GM10248 (cell line): Measurements from ENCODE around the gene GRIA3.
"Not testable (repeated sequence)": the region's sequence is repeated elsewhere in the genome, so short reads cannot be mapped to it uniquely, and the experiment has no call there.

Source experiments
- CTCF ChIA-PET: fragments of 300-600 bp; sonication (Branson Sonifier 250); formaldehyde crosslinking; extraction: SDS; loops from one replicate; lab custom pipeline; 2021; ENCODE audit warnings: antibody characterized with exemption; lab: Yijun Ruan, JAX
- POLR2A ChIA-PET: fragments of 350-650 bp; sonication (Branson Sonifier 250); formaldehyde crosslinking; extraction: SDS; loops from one replicate; lab custom pipeline; 2020; ENCODE audit warnings: antibody characterized with exemption; lab: Yijun Ruan, JAX
- DNase-seq: peaks from one replicate; pipeline ENCODE4 v3.0.0; 2012; ENCODE audit errors: extremely low spot score
- TF ChIP-seq, protein P1 (sequence below): IDR thresholded peaks from 2 replicates; pipeline ENCODE4 v1.5.1; 2012; ENCODE audit warnings: mild to moderate bottlenecking, low read depth; ENCODE audit errors: extremely low read depth, missing control alignments, control extremely low read depth

The GRIA3 gene

DNA sequence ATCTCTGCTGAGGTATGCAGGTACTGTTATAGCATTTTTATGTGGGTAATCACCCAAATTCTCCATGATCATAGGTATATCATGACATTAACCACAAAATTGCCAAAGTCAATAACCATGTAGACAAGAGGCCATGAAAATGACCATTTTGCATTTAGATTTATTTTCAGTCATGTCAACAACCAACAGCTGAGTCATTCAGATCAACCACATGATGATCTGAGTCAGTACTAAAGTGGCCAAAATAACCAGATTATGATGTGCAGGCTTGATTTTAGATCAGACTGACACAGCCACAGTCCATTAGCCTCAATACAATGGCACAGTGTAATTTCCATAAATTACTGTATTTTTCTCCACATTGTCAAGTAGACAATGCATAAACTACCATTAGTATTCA is 240.5 kb downstream of the GRIA3 start:
- CTCF ChIA-PET, result interaction anchor here (0.6 to 3.6 kb wide), 6 partner anchors 14 to 408 kb away, joined by 3 to 25 read pairs (median 3); no protein-coding TSS in a partner anchor
- DNase-seq, result no peak
- POLR2A ChIA-PET, result no interaction called here
- TF ChIP-seq, protein P1, sequence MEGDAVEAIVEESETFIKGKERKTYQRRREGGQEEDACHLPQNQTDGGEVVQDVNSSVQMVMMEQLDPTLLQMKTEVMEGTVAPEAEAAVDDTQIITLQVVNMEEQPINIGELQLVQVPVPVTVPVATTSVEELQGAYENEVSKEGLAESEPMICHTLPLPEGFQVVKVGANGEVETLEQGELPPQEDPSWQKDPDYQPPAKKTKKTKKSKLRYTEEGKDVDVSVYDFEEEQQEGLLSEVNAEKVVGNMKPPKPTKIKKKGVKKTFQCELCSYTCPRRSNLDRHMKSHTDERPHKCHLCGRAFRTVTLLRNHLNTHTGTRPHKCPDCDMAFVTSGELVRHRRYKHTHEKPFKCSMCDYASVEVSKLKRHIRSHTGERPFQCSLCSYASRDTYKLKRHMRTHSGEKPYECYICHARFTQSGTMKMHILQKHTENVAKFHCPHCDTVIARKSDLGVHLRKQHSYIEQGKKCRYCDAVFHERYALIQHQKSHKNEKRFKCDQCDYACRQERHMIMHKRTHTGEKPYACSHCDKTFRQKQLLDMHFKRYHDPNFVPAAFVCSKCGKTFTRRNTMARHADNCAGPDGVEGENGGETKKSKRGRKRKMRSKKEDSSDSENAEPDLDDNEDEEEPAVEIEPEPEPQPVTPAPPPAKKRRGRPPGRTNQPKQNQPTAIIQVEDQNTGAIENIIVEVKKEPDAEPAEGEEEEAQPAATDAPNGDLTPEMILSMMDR, result no peak

DNA sequence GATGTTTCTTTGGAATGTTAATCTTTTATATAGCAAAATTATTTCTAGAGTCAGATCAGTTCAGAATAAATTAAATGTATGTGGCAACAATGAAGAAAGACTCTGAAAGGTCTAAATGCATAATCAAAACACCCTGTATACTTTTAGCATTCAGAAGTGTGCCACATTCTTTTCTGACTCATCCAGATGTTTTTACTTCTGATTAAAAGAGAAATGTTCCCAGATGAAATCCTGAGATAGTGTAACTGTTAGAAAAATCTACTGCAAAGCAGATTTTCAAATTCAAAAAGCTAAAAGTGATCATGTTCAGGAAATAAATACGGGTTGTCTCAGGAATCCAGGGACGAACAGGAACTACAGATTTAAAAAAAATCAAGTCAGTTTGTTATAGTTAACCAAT is 241.4 kb downstream of the GRIA3 start:
- ChIA-PET CTCF (interaction anchor here (1.5 kb wide), 1 partner anchor 19 kb away, joined by 3 read pairs; no protein-coding TSS in a partner anchor), POLR2A (no interaction called here)
- DNase-seq, result no peak
- TF ChIP-seq, protein P1, result no peak

DNA sequence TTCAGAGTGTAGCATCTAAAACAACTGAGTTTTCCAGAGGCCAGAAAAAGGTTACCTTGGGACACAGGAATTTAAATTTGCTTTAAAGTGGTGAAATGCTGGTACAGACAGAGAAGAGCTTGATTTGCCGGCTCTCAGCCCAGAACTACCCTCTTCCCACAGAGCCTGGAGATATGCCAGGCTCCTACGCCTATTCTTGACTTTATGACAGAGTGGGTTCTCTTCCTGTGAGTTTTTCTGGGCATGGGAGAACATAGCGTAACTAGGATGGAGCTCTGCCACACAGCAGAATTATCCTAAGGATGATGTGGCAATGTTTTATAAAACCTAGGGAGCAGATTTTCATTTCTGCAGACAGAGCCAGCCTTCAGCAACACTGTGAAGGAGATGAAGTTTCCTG is 241.8 kb downstream of the GRIA3 start:
- CTCF ChIA-PET, result interaction anchor here (1.5 kb wide), 1 partner anchor 20 kb away, joined by 3 read pairs; no protein-coding TSS in a partner anchor
- POLR2A ChIA-PET, result no interaction called here
- TF ChIP-seq, protein P1, result no peak
- no peak for DNase-seq

DNA sequence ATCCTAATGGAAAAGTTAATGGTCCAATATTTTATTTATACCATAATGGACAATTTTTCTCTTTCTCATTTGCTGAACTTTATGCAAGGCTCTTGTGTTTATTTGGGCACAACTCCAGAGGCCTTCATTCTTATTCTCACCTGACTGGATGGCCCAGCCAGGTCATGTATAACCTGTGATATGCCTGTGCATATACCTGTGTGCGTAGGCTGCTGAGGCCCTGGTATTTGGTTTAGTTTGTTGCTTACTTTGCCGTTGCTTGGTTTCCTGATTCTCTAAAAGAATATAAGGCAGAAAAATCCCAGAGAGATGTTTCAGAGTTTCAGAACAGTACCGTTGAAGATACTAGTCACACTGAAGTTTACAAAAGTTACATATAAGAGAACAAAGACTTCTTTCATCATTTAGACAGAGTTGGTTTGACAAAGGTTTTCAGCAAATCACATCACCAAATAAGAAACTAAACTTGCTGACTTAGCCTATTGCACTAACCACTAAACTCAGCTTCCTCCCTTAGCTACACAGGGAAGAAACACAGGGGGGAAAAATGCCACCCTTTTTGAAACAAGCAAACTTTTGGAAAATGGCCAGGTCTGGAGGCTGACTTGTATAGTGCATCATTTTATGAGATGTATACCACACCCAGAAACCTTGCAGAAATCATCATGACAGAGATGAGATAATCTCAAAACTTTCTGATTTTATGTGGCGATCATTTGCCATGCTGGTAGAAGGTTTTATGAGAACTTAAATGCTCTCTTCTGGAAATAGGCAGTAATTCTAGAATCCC is 248.5 kb downstream of the GRIA3 start:
- POLR2A ChIA-PET, result no interaction called here
- TF ChIP-seq, protein P1, result no peak
- CTCF ChIA-PET, result no interaction called here
- DNase-seq, result no peak

DNA sequence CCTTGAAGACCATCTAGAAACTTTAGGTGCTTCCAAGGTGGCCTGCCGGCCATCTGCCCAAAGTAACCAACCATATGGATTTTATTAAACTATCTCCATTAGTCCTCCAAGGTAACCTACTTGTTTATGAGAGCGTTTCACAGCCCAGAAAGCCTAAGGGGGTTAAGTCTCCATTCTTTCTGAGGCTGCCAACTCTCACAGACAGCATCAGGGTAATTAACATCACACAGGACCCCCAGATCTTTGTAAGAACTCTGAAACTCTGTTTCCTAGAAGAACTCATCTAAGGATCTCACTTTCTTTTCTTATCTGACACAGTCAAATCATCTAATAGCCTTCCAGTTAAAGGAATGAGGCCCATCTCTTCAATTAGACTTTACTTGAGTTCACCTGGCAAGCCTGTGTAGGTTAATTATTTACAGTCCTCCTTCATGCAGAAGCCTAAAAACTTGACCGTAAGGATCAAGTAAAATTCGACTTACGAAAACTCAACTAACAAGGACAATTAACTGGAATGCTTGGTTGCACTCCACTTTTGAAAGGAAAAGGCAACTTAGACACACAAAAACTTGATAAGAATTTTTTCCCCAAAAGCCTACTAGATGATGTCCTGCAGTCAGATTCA is 252.5 kb downstream of the GRIA3 start:
- ChIA-PET CTCF (interaction anchor here (0.9 to 1.9 kb wide), 4 partner anchors 8 to 13 kb away, joined by 4 to 5 read pairs (median 4); no protein-coding TSS in a partner anchor), POLR2A (no interaction called here)
- DNase-seq, result no peak
- TF ChIP-seq, protein P1, result no peak

DNA sequence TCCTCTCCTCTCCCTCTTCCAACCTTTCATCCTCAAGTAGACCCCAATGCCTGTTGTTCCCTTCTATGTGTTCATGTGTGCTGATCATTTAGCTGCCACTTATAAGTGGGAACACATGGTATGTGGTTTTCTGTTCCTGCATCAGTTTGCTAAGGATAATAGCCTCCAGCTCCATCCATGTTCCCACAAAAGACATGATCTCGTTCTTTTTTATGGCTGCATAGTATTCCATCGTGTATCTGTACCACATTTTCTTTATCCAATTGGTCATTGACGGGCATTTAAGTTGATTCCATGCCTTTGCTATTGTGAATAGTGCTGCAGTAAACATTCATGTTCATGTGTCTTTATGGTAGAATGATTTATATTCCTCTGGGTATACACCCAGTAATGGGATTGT is 255.8 kb downstream of the GRIA3 start:
- CTCF ChIA-PET, DNase-seq, POLR2A ChIA-PET: not testable (repeated sequence)

DNA sequence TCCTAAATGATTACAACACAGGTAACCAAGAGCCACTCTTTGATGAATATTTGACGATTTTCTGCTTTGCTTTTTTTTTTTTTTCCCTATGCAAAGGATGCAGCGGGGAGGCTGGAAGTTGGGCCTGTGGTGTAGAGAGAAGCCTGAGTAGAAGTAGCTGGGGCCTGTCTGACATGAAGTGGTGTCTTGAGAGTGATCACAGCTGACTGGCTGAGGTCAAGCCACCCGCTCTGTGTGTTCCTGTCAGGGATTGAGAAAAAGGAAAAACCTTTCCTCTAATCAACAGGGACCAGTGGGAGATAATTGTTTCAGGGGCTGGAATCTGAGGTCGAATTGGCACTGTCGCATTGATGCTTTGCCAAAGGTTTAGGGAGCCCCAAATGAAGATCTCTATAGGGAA is 258.7 kb downstream of the GRIA3 start:
- no peak for DNase-seq
- CTCF ChIA-PET, result no interaction called here
- POLR2A ChIA-PET, result no interaction called here
- TF ChIP-seq, protein P1, result no peak
